AG04450 (cell line): ENCODE results near the gene ZDHHC16. TPM values are rescaled to one million over a fixed set of nuclear protein-coding genes. Genes with fewer than 3 reads are reported as not detected.
A peak's percentile ranks its signal among the peaks of the same experiment; 100 is the strongest.

ENCODE experiments used
- CTCF ChIA-PET: fragments of 300-600, 350-600 bp; formaldehyde crosslinking; extraction: SDS; loops from one replicate; lab custom pipeline; 2022; ENCODE audit warnings: antibody characterized with exemption, inconsistent platforms; lab: Charles Lee
- POLR2A ChIA-PET: fragments of 350-600 bp; formaldehyde crosslinking; extraction: SDS; loops from one replicate; lab custom pipeline; 2021; ENCODE audit warnings: antibody characterized with exemption, inconsistent platforms; lab: Yijun Ruan, JAX
- DNase-seq: peaks from one replicate; pipeline ENCODE4 v3.0.0-alpha.2; 2011; ENCODE audit warnings: low read depth, low spot score
- H3K27ac ChIP-seq: one replicate; pipeline ENCODE4 v1.5.1; 2012; ENCODE audit warnings: low read depth, low read length, control low read depth
- H3K27me3 ChIP-seq: one replicate; pipeline ENCODE4 v1.6.0; 2012; ENCODE audit warnings: low read length; ENCODE audit not compliant: control insufficient read depth, insufficient read depth
- H3K4me3 ChIP-seq: 2 replicates; pipeline ENCODE4 v1.5.1; 2011; ENCODE audit warnings: mild to moderate bottlenecking, low read depth, low read length, control low read depth
- H3K9me3 ChIP-seq: 2 replicates; pipeline ENCODE4 v1.5.1; 2012; ENCODE audit warnings: low read length; ENCODE audit not compliant: control insufficient read depth, insufficient read depth
- polyA plus RNA-seq: library from polyadenylated mRNA; depleted of rRNA; stranded (reverse); fragments of >200 nt; gene quantifications from 2 replicates; pipeline ENCODE4 v1.2.3, GENCODE V29; 2011
- TF ChIP-seq, protein P1 (sequence below): IDR thresholded peaks from 2 replicates; pipeline ENCODE4 v1.5.1; 2011; ENCODE audit warnings: low read depth, low read length, control low read depth, inconsistent platforms

ZDHHC16 gene
- polyA plus RNA-seq, 1 experiment: 64.5 TPM

DNA sequence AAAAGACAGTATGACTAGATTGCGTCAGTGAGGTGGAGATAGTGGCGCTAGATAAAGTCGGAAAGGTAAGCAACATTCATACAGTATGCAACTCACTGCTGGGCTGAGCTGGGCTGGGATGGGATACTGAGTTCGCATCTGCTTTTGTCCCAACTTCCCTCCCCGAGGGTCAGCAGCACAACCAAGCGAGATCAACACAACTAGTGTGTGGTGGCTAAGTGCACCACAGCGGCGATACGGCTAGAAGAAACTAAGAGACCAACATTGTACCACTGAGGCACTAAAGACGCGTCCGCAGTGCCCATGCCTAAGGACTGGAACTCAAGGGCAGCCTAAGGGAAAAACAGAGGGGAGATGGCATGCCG lies 636 bp upstream of the ZDHHC16 start:
- POLR2A ChIA-PET: interaction anchor here (0.6 kb wide), 1 partner anchor 42 kb away, joined by 4 read pairs; no protein-coding TSS in a partner anchor
- TF ChIP-seq, protein P1, sequence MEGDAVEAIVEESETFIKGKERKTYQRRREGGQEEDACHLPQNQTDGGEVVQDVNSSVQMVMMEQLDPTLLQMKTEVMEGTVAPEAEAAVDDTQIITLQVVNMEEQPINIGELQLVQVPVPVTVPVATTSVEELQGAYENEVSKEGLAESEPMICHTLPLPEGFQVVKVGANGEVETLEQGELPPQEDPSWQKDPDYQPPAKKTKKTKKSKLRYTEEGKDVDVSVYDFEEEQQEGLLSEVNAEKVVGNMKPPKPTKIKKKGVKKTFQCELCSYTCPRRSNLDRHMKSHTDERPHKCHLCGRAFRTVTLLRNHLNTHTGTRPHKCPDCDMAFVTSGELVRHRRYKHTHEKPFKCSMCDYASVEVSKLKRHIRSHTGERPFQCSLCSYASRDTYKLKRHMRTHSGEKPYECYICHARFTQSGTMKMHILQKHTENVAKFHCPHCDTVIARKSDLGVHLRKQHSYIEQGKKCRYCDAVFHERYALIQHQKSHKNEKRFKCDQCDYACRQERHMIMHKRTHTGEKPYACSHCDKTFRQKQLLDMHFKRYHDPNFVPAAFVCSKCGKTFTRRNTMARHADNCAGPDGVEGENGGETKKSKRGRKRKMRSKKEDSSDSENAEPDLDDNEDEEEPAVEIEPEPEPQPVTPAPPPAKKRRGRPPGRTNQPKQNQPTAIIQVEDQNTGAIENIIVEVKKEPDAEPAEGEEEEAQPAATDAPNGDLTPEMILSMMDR: no peak
- DNase-seq: no peak

GRCh38 chr10:97450828-97451227 lies 4.9 kb downstream of the ZDHHC16 start:
- H3K9me3 ChIP-seq: no peaks in the 10 kb centered on the region
- DNase-seq: no peak
- TF ChIP-seq, protein P1: no peak
- ChIA-PET POLR2A (interaction anchor here (0.6 kb wide), 1 partner anchor 76 kb away, joined by 7 read pairs; no protein-coding TSS in a partner anchor), CTCF (interaction anchor here (1.2 to 1.8 kb wide), 2 partner anchors 13 to 250 kb away, joined by 4 to 5 read pairs; no protein-coding TSS in a partner anchor)
- no peak overlapping the region for H3K4me3 ChIP-seq
- no peak overlapping the region for H3K27ac ChIP-seq
- no peaks in the 10 kb centered on the region for H3K27me3 ChIP-seq

More for the DNA sequence above, 636 bp upstream of the ZDHHC16 start:
- no peaks in the 10 kb centered on the region for H3K27me3 ChIP-seq
- no peak overlapping the region for H3K27ac ChIP-seq
- H3K4me3 ChIP-seq: peak overlapping the region; percentile 98
- CTCF ChIA-PET: interaction anchor here (0.6 kb wide), 1 partner anchor 288 kb away, joined by 3 read pairs; no protein-coding TSS in a partner anchor
- no peaks in the 10 kb centered on the region for H3K9me3 ChIP-seq

DNA sequence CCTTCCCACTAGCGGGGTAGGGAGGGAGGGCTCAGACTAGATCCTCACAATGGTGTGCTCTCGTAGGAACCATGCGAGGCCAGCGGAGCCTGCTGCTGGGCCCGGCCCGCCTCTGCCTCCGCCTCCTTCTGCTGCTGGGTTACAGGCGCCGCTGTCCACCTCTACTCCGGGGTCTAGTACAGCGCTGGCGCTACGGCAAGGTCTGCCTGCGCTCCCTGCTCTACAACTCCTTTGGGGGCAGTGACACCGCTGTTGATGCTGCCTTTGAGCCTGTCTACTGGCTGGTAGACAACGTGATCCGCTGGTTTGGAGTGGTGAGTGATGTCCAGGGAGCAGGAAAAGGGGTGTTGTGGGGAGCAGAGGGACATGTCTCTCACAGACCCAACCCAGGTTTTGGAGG lies 5.6 kb downstream of the ZDHHC16 start:
- DNase-seq: no peak
- TF ChIP-seq, protein P1: no peak
- Histone ChIP-seq H3K4me3 (no peak overlapping the region), H3K27me3 (no peaks in the 10 kb centered on the region), H3K9me3 (no peaks in the 10 kb centered on the region), H3K27ac (no peak overlapping the region)
- ChIA-PET CTCF (no interaction called here), POLR2A (interaction anchor here (0.6 kb wide), 1 partner anchor 75 kb away, joined by 7 read pairs; no protein-coding TSS in a partner anchor)

- POLR2A ChIA-PET: no interaction called here
- H3K27ac ChIP-seq: no peak overlapping the region
- H3K27me3 ChIP-seq: no peaks in the 10 kb centered on the region
Measured at GRCh38 chr10:97452352-97452751, 6.4 kb downstream of the ZDHHC16 start.

More at GRCh38 chr10:97452352-97452751, 6.4 kb downstream of the ZDHHC16 start:
- H3K4me3 ChIP-seq: no peak overlapping the region
- TF ChIP-seq, protein P1: no peak
- no peak for DNase-seq
- CTCF ChIA-PET: interaction anchor here (0.5 to 1.2 kb wide), 2 partner anchors 12 to 101 kb away, joined by 3 to 5 read pairs; no protein-coding TSS in a partner anchor
- H3K9me3 ChIP-seq: no peaks in the 10 kb centered on the region
